A673 (cell line): ENCODE results near the gene IGLON5. TPM values are rescaled to one million over a fixed set of nuclear protein-coding genes. Genes with fewer than 3 reads are reported as not detected.

Experiments used
- BruUV-seq: library from RNA; stranded (reverse); fragments of 400-500 nt; replicated peaks from 2 replicates; lab custom pipeline; 2021; lab: Mats Ljungman, UMichigan
- CTCF ChIA-PET: fragments of 300-600 bp; sonication (Branson Sonifier 250); formaldehyde crosslinking; loops from one replicate; lab custom pipeline; 2022; ENCODE audit warnings: antibody characterized with exemption; lab: Charles Lee
- POLR2A ChIA-PET: fragments of 300-600 bp; sonication (Branson Sonifier 250); formaldehyde crosslinking; loops from one replicate; lab custom pipeline; 2022; ENCODE audit warnings: antibody characterized with exemption; ENCODE audit not compliant: low non-redundant PET; lab: Charles Lee
- DNase-seq: peaks from one replicate; pipeline ENCODE4 v3.0.0-alpha.2; 2015; ENCODE audit warnings: low spot score
- H3K27ac ChIP-seq: fragments of 200-600 bp; sonication (generic); 2 replicates; pipeline ENCODE4 v1.5.1; 2016; ENCODE audit warnings: mixed run types, low read depth, mild to moderate bottlenecking, mixed read lengths, antibody characterized with exemption, low read length; ENCODE audit not compliant: poor library complexity, severe bottlenecking
- H3K27me3 ChIP-seq: fragments of 200-600 bp; sonication (generic); replicated peaks from 2 replicates; pipeline ENCODE4 v1.6.1; 2017; ENCODE audit warnings: mixed run types, low read depth, mild to moderate bottlenecking, mixed read lengths, antibody characterized with exemption, low read length; ENCODE audit not compliant: insufficient read depth, poor library complexity
- H3K36me3 ChIP-seq: fragments of 200-600 bp; sonication (generic); 2 replicates; pipeline ENCODE4 v1.6.1; 2016; ENCODE audit warnings: mixed run types, mild to moderate bottlenecking, mixed read lengths, antibody characterized with exemption, low read length; ENCODE audit not compliant: insufficient read depth, poor library complexity, severe bottlenecking
- H3K4me1 ChIP-seq: fragments of 200-600 bp; sonication (generic); 2 replicates; pipeline ENCODE4 v1.6.1; 2017; ENCODE audit warnings: mixed run types, mild to moderate bottlenecking, mixed read lengths, antibody characterized with exemption, low read length; ENCODE audit not compliant: insufficient read depth, poor library complexity, severe bottlenecking
- H3K4me3 ChIP-seq: fragments of 200-600 bp; sonication (generic); 2 replicates; pipeline ENCODE4 v1.5.1; 2016; ENCODE audit warnings: low read depth, mixed run types, mild to moderate bottlenecking, mixed read lengths, low read length; ENCODE audit not compliant: poor library complexity, severe bottlenecking
- H3K9me3 ChIP-seq: fragments of 200-600 bp; sonication (generic); 2 replicates; pipeline ENCODE4 v1.6.1; 2016; ENCODE audit warnings: mixed run types, low read depth, mild to moderate bottlenecking, mixed read lengths, antibody characterized with exemption, low read length; ENCODE audit not compliant: poor library complexity, severe bottlenecking
- EZH2 ChIP-seq: fragments of 200-600 bp; sonication (generic); IDR thresholded peaks from 2 replicates; pipeline ENCODE4 v1.6.1; 2017; ENCODE audit warnings: borderline replicate concordance, low read depth, mild to moderate bottlenecking, mixed read lengths, antibody characterized with exemption, low read length; ENCODE audit not compliant: poor library complexity, severe bottlenecking
- intact Hi-C: fragments of 100-400 bp; cut with micrococcal nuclease; formaldehyde crosslinking; loops from one replicate; pipeline ENCODE4 v1.10.0; 2022; ENCODE audit not compliant: unreplicated experiment
- total RNA-seq: library from RNA; stranded (reverse); gene quantifications from 2 replicates; pipeline ENCODE4 v1.2.3, GENCODE V29; 2021
- TF ChIP-seq, protein P1 (sequence below): fragments of 300-800, 200-600 bp; sonication (generic); conservative IDR thresholded peaks from 2 replicates; pipeline ENCODE4 v1.5.1; 2017; ENCODE audit warnings: low read depth, mild to moderate bottlenecking, antibody characterized with exemption, low read length, moderate library complexity, mixed read lengths

Gene IGLON5
- total RNA-seq, 1 experiment from 2014 or later = 0.39 TPM

DNA sequence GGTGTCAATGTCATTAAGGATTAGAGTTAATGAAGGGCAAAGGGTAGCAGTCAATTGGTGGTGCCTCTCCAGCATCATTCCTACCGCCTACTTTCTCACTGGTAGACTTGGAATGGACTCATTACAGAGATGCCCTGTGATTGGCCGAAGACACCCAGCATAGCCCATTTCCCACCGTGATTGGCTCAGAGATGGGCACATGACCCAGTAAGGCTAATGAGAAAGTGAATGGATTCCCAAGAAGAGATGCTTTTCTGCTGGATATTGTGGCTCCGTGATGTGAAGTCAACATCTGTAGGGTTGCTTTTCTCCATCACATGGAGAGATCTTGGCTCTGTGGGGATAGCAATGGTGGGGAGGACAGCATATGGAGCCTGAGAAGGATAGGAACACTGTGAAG is 18.9 kb downstream of the IGLON5 start:
- CTCF ChIA-PET = no interaction called here
- TF ChIP-seq, protein P1, sequence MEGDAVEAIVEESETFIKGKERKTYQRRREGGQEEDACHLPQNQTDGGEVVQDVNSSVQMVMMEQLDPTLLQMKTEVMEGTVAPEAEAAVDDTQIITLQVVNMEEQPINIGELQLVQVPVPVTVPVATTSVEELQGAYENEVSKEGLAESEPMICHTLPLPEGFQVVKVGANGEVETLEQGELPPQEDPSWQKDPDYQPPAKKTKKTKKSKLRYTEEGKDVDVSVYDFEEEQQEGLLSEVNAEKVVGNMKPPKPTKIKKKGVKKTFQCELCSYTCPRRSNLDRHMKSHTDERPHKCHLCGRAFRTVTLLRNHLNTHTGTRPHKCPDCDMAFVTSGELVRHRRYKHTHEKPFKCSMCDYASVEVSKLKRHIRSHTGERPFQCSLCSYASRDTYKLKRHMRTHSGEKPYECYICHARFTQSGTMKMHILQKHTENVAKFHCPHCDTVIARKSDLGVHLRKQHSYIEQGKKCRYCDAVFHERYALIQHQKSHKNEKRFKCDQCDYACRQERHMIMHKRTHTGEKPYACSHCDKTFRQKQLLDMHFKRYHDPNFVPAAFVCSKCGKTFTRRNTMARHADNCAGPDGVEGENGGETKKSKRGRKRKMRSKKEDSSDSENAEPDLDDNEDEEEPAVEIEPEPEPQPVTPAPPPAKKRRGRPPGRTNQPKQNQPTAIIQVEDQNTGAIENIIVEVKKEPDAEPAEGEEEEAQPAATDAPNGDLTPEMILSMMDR = no peak
- no peak for TF ChIP-seq EZH2
- no peak for DNase-seq

DNA sequence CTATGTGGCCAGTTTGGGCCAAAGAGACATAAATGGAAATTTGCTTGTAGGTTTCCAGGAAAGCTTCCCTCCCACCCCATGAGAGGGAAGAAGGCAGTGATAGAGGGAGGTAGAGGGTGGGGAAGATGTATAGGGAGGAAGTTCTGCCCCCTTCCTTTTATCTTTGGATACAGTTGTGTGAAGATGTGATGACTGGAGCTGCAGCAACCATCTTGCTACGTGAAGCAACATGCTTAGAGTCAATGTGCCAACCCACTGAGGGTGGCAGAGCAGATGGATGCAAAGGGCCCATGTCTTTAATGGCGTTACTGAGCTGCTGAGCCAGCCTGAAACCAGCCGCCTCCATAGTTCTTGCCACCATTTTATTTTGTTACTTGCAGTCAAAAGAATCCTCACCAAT is 19.7 kb downstream of the IGLON5 start:
- Histone ChIP-seq H3K4me1 (no peaks in the 10 kb centered on the region), H3K9me3 (no peaks in the 10 kb centered on the region), H3K27me3 (peaks cover 8% of the 10 kb centered on the region), H3K4me3 (no peak overlapping the region), H3K36me3 (no peaks in the 10 kb centered on the region), H3K27ac (no peak overlapping the region)
- TF ChIP-seq, protein P1 = no peak
- TF ChIP-seq EZH2 = no peak
- ChIA-PET POLR2A (no interaction called here), CTCF (no interaction called here)
- BruUV-seq = no TSS peak
- intact Hi-C loops = loop anchor here (10.0 kb wide), 1 partner anchor 334 kb away; no protein-coding TSS in a partner anchor
- DNase-seq = no peak

More for the DNA sequence above, 18.9 kb downstream of the IGLON5 start:
- H3K27ac ChIP-seq = no peak overlapping the region
- no TSS peak for BruUV-seq
- H3K9me3 ChIP-seq = no peaks in the 10 kb centered on the region
- H3K4me1 ChIP-seq = no peaks in the 10 kb centered on the region
- POLR2A ChIA-PET = no interaction called here
- peaks cover 8% of the 10 kb centered on the region for H3K27me3 ChIP-seq
- H3K36me3 ChIP-seq = no peaks in the 10 kb centered on the region
- intact Hi-C loops = loop anchor here (10.0 kb wide), 1 partner anchor 334 kb away; no protein-coding TSS in a partner anchor
- no peak overlapping the region for H3K4me3 ChIP-seq

DNA sequence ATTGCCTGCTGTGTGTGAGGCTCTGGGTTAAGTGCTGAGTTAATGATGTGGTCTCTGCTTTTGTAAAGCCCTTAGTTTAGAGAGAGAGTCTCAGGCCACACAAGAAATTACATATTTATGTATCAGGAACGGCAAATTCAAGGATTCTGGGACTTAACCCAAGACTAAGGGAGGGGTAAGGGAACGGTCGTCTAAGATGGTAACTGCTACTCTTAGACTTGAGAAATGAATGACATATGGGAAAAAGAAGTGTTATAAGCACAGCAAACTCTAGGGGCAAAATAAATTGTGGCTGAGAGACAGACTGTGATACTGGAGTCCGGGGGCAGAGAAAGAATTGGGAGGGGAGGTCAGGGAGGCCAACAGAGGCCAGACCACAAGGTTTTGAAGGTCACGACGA is 20.3 kb downstream of the IGLON5 start:
- no peaks in the 10 kb centered on the region for H3K4me1 ChIP-seq
- no peaks in the 10 kb centered on the region for H3K36me3 ChIP-seq
- H3K4me3 ChIP-seq = no peak overlapping the region
- POLR2A ChIA-PET = no interaction called here
- intact Hi-C loops = loop anchor here (10.0 kb wide), 1 partner anchor 333 kb away; no protein-coding TSS in a partner anchor
- peaks cover 8% of the 10 kb centered on the region for H3K27me3 ChIP-seq
- no peak for DNase-seq
- no peak overlapping the region for H3K27ac ChIP-seq
- CTCF ChIA-PET = interaction anchor here (1.1 kb wide), 1 partner anchor 34 kb away, joined by 3 read pairs; no protein-coding TSS in a partner anchor
- BruUV-seq = no TSS peak
- H3K9me3 ChIP-seq = no peaks in the 10 kb centered on the region
- TF ChIP-seq, protein P1 = no peak
- TF ChIP-seq EZH2 = no peak
